Thoracic aorta endothelial cell (primary cell): ENCODE results near the gene ARFGEF3. TPM values are rescaled to one million over a fixed set of nuclear protein-coding genes. Genes with fewer than 3 reads are reported as not detected.

ENCODE experiments used
- small RNA-seq: library from RNA; depleted of rRNA; stranded (forward); fragments of <200 nt; gene quantifications from one replicate; pipeline ENCODE3, GENCODE V24; 2012
- total RNA-seq: library from RNA; depleted of rRNA; stranded (reverse); fragments of >200 nt; gene quantifications from 2 replicates; pipeline ENCODE4 v1.2.3, GENCODE V29; 2012

The ARFGEF3 gene
- total RNA-seq: 10.6 and 16.2 TPM in 2 replicates

GRCh38 chr6:138161338-138162110 lies at the start of gene ARFGEF3:
TSS of gene ARFGEF3 (plus strand) at chr6:138161939. CDS start at chr6:138162087, 148 bp downstream.

GRCh38 chr6:138218449-138218848 lies 56.7 kb downstream of the ARFGEF3 start, which contains the start of gene PBOV1:
TSS of gene PBOV1 (minus strand) at chr6:138218491. CDS start at chr6:138218395, 96 bp downstream.

GRCh38 chr6:138377844-138378243 lies 216.1 kb downstream of the ARFGEF3 start, which contains the start of gene SMIM28:
TSS of gene SMIM28 (plus strand) at chr6:138377905. CDS start at chr6:138378073, 168 bp downstream.

Small RNA genes lying within 50 kb of the gene (small RNA-seq; reads per million reads assigned to genes)
- gene AL031003.1: not detected

Other genes with a start within 250 kb of the ARFGEF3 start
- 36.7 and 47.4 TPM in 2 replicates for gene PERP, start 54.5 kb upstream of the ARFGEF3 start, total RNA-seq
- gene PBOV1, start 56.6 kb downstream of the ARFGEF3 start, total RNA-seq: not detected in 2 replicates
- gene SMIM28, start 216.0 kb downstream of the ARFGEF3 start, total RNA-seq: not detected in 2 replicates
- gene HEBP2, start 242.3 kb downstream of the ARFGEF3 start, total RNA-seq: 21.2 and 31.0 TPM in 2 replicates